ENCODE data around the gene TRMT10C. TPM values are rescaled to one million over a fixed set of nuclear protein-coding genes. Genes with fewer than 3 reads are reported as not detected.

The TRMT10C gene
- total RNA-seq, 1 experiment from 2014 or later, result 29.2 TPM

Other genes with a start within 250 kb of the TRMT10C start
- gene IMPG2, start 241.3 kb upstream of the TRMT10C start, total RNA-seq (2014; rRNA removed; shearing (Covaris generic)), result 0.05 and 0.09 TPM in 2 replicates
- 4.6 and 15.9 TPM in 2 replicates for gene SENP7, start 48.7 kb upstream of the TRMT10C start, total RNA-seq (2014; rRNA removed; shearing (Covaris generic))
- 65.0 and 87.8 TPM in 2 replicates for gene PCNP, start 12.3 kb downstream of the TRMT10C start, total RNA-seq (2014; rRNA removed; shearing (Covaris generic))
- gene ZBTB11, start 115.3 kb downstream of the TRMT10C start, total RNA-seq (2014; rRNA removed; shearing (Covaris generic)), result 13.1 and 21.1 TPM in 2 replicates
- gene RPL24, start 124.8 kb downstream of the TRMT10C start, total RNA-seq (2014; rRNA removed; shearing (Covaris generic)), result 1,079 and 1,363 TPM in 2 replicates
- 16.8 and 20.8 TPM in 2 replicates for gene CEP97, start 162.7 kb downstream of the TRMT10C start, total RNA-seq (2014; rRNA removed; shearing (Covaris generic))
- gene NXPE3, start 217.3 kb downstream of the TRMT10C start, total RNA-seq (2014; rRNA removed; shearing (Covaris generic)), result 5.9 and 6.5 TPM in 2 replicates